Natural killer cell (primary cell): Measurements from ENCODE around the gene ZFAND5. TPM values are rescaled to one million over a fixed set of nuclear protein-coding genes. Genes with fewer than 3 reads are reported as not detected.

Experiments
- ATAC-seq, 3 donors: fragments of 150-1000 bp in 2 of 3; fragments of 200-7000 bp in 1 of 3; cut with Tn5 transposase; 1 replicate in 1 of 3; 2 replicates in 2 of 3; pipeline ENCODE4 v1.10.0; 2021; ENCODE audit warnings: mild to moderate bottlenecking in 2 of 3, moderate library complexity in 2 of 3
- DNase-seq, 2 donors: peaks; one replicate each; pipeline versions ENCODE4 v3.0.0 to v3.0.0-alpha.2; 2013 to 2021; ENCODE audit warnings: mixed read lengths in 1 of 2
- H3K27ac ChIP-seq: one replicate; pipeline ENCODE4 v1.5.1; 2013; ENCODE audit warnings: mild to moderate bottlenecking, low read length
- H3K27me3 ChIP-seq: one replicate; pipeline ENCODE4 v1.6.1; 2013; ENCODE audit warnings: low read length; ENCODE audit not compliant: control insufficient read depth, insufficient read depth
- H3K36me3 ChIP-seq: one replicate; pipeline ENCODE4 v1.6.1; 2013; ENCODE audit warnings: low read length; ENCODE audit not compliant: control insufficient read depth, insufficient read depth
- H3K4me1 ChIP-seq: one replicate; pipeline ENCODE4 v1.6.1; 2013; ENCODE audit warnings: low read length; ENCODE audit not compliant: control insufficient read depth, insufficient read depth
- H3K4me3 ChIP-seq: one replicate; pipeline ENCODE4 v1.5.1; 2013; ENCODE audit warnings: low read length
- H3K9me3 ChIP-seq: one replicate; pipeline ENCODE4 v1.6.1; 2013; ENCODE audit warnings: low read length; ENCODE audit not compliant: control insufficient read depth, insufficient read depth
- H3K27ac Mint-ChIP-seq, 2 donors: one replicate each; pipeline ENCODE4 v1.8.0; 2022; ENCODE audit warnings: mild to moderate bottlenecking in 2 of 2, mixed read lengths in 2 of 2, moderate library complexity in 1 of 2
- H3K27me3 Mint-ChIP-seq, 2 donors: one replicate each; pipeline ENCODE4 v1.8.0; 2022; ENCODE audit warnings: low read depth in 2 of 2, mixed read lengths in 2 of 2
- H3K36me3 Mint-ChIP-seq: one replicate; pipeline ENCODE4 v1.8.0; 2022; ENCODE audit warnings: mixed read lengths
- H3K4me1 Mint-ChIP-seq, 2 donors: one replicate each; pipeline ENCODE4 v1.8.0; 2022; ENCODE audit warnings: mixed read lengths in 2 of 2
- H3K4me3 Mint-ChIP-seq: one replicate; pipeline ENCODE4 v1.8.0; 2022; ENCODE audit warnings: mild to moderate bottlenecking, moderate library complexity, mixed read lengths
- H3K9me3 Mint-ChIP-seq, 2 donors: one replicate each; pipeline ENCODE4 v1.8.0; 2022; ENCODE audit warnings: mixed read lengths in 2 of 2
- CTCF ChIP-seq: fragments of 200-600 bp; IDR thresholded peaks from one replicate; pipeline ENCODE4 v1.8.0; 2022; ENCODE audit warnings: antibody characterized with exemption
- WGBS: methylation state at CpG from one replicate; pipeline ENCODE4 v1.1.7; 2013; ENCODE audit warnings: missing lambda C conversion rate; ENCODE audit not compliant: insufficient coverage; 5-methylcytosine and 5-hydroxymethylcytosine counted together
- intact Hi-C: fragments of 100-400 bp; cut with micrococcal nuclease; formaldehyde crosslinking; loops from one replicate; pipeline ENCODE4 v1.14.2; 2022
- total RNA-seq, 4 donors: library from RNA; stranded (reverse); fragments of 120-200 nt in 1 of 4; gene quantifications; one replicate each; pipeline versions ENCODE4 v1.2.3 to v1.2.4, GENCODE V29; 2013 to 2022

ZFAND5 gene
- total RNA-seq, 3 donors from 2014 or later (not counting 1 experiment from before 2014, with no cell fraction given), result 307 to 450 (median 318) TPM

GRCh38 chr9:72386186-72386585, 21.2 kb upstream of the ZFAND5 start:
- Mint-ChIP-seq H3K27me3 (no peaks in the 10 kb centered on the region), H3K36me3 (no peaks in the 10 kb centered on the region), H3K4me1 (no peaks in the 10 kb centered on the region), H3K4me3 (no peak overlapping the region), H3K27ac (no peak overlapping the region), H3K9me3 (no peaks in the 10 kb centered on the region)
- H3K9me3 ChIP-seq, result no peaks in the 10 kb centered on the region
- DNase-seq, result no peak
- ATAC-seq, result no peak
- no peak for TF ChIP-seq CTCF
- intact Hi-C loops, result no loop called here
- no peaks in the 10 kb centered on the region for H3K4me1 ChIP-seq
- 100% methylated on average over 1 of the region's 1 CpG for WGBS
- no peak overlapping the region for H3K27ac ChIP-seq
- H3K4me3 ChIP-seq, result no peak overlapping the region
- H3K36me3 ChIP-seq, result no peaks in the 10 kb centered on the region
- no peaks in the 10 kb centered on the region for H3K27me3 ChIP-seq

- Histone ChIP-seq H3K36me3 (no peaks in the 10 kb centered on the region), H3K9me3 (no peaks in the 10 kb centered on the region), H3K4me1 (no peaks in the 10 kb centered on the region), H3K4me3 (no peak overlapping the region), H3K27ac (no peak overlapping the region), H3K27me3 (no peaks in the 10 kb centered on the region)
- H3K9me3 Mint-ChIP-seq, result no peaks in the 10 kb centered on the region
- no peak for DNase-seq
- H3K27me3 Mint-ChIP-seq, result peaks cover 0 to 2% of the 10 kb centered on the region in 2 donors
- H3K36me3 Mint-ChIP-seq, result no peaks in the 10 kb centered on the region
- no peak for TF ChIP-seq CTCF
- H3K4me3 Mint-ChIP-seq, result no peak overlapping the region
- H3K4me1 Mint-ChIP-seq, result no peaks in the 10 kb centered on the region
- WGBS, result 87% methylated on average over 4 of the region's 5 CpGs
- intact Hi-C loops, result no loop called here
- no peak overlapping the region for H3K27ac Mint-ChIP-seq
- no peak for ATAC-seq
Observed at GRCh38 chr9:72384710-72385485, 19.9 kb upstream of the ZFAND5 start.

GRCh38 chr9:72383978-72384709, 19.1 kb upstream of the ZFAND5 start:
- WGBS, result 97% methylated on average over 2 of the region's 7 CpGs
- no peak for TF ChIP-seq CTCF
- ATAC-seq (no peak), DNase-seq (no peak)
- Mint-ChIP-seq H3K27ac (no peak overlapping the region), H3K9me3 (no peaks in the 10 kb centered on the region), H3K4me1 (no peaks in the 10 kb centered on the region), H3K36me3 (no peaks in the 10 kb centered on the region), H3K4me3 (no peak overlapping the region), H3K27me3 (peaks cover 0 to 4% of the 10 kb centered on the region in 2 donors)
- Histone ChIP-seq H3K36me3 (no peaks in the 10 kb centered on the region), H3K4me1 (no peaks in the 10 kb centered on the region), H3K4me3 (no peak overlapping the region), H3K27ac (no peak overlapping the region), H3K27me3 (no peaks in the 10 kb centered on the region), H3K9me3 (no peaks in the 10 kb centered on the region)
- intact Hi-C loops, result no loop called here
